Fibroblast of mammary gland (primary cell): ENCODE data around the gene TEKT5.

ENCODE experiments used
- DNase-seq: peaks from one replicate; pipeline ENCODE4 v3.0.0-alpha.2; 2010; ENCODE audit warnings: low read depth
- H3K4me3 ChIP-seq: 2 replicates; pipeline ENCODE4 v1.5.1; 2011; ENCODE audit warnings: low read depth, mild to moderate bottlenecking, low read length, moderate library complexity; ENCODE audit not compliant: control insufficient read depth
- TF ChIP-seq, protein P1 (sequence below): conservative IDR thresholded peaks from 2 replicates; pipeline ENCODE4 v1.5.1; 2011; ENCODE audit warnings: low read depth, low read length, inconsistent platforms; ENCODE audit not compliant: control insufficient read depth, insufficient read depth

TEKT5 gene

DNA sequence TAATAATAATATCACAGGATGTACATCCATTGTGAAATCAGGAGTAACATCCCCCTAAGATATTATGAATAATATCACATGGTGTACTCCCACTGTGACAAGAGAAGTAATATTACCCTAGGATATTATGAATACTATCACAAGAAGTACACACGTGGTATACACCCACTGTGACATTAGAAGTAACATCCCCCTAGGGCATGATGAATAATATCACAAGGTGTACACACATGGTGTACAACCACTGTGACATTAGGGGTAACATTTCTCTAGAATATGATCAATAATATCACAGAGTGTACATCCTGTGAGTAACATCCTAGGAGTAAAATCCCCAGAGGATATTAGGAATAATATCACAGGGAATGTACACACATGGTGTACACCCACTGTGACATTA is 5.0 kb upstream of the TEKT5 start:
- TF ChIP-seq, protein P1, sequence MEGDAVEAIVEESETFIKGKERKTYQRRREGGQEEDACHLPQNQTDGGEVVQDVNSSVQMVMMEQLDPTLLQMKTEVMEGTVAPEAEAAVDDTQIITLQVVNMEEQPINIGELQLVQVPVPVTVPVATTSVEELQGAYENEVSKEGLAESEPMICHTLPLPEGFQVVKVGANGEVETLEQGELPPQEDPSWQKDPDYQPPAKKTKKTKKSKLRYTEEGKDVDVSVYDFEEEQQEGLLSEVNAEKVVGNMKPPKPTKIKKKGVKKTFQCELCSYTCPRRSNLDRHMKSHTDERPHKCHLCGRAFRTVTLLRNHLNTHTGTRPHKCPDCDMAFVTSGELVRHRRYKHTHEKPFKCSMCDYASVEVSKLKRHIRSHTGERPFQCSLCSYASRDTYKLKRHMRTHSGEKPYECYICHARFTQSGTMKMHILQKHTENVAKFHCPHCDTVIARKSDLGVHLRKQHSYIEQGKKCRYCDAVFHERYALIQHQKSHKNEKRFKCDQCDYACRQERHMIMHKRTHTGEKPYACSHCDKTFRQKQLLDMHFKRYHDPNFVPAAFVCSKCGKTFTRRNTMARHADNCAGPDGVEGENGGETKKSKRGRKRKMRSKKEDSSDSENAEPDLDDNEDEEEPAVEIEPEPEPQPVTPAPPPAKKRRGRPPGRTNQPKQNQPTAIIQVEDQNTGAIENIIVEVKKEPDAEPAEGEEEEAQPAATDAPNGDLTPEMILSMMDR: no peak
- DNase-seq: no peak
- H3K4me3 ChIP-seq: no peak overlapping the region

DNA sequence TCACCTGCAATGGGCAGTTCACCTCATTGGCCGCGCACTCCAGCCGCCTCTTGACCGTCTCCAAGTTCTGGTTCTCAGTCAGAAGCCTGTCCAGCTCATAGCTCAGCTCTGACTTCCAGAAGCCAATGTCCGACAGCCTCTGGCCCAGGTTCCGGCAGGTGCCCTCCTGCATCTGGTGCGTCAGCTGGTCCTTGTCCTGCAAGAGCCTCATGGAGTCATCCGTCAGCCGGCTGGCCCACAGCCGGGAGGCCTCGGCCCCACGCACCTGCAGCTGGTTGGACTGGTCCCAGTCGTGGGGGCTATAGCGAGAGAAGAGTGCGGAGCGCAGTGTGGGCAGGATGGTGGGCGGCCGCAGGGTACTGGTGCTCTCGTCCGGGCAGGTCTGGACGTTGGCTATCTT is 424 bp downstream of the TEKT5 start:
- no peak for DNase-seq
- TF ChIP-seq, protein P1: no peak
- no peak overlapping the region for H3K4me3 ChIP-seq

DNA sequence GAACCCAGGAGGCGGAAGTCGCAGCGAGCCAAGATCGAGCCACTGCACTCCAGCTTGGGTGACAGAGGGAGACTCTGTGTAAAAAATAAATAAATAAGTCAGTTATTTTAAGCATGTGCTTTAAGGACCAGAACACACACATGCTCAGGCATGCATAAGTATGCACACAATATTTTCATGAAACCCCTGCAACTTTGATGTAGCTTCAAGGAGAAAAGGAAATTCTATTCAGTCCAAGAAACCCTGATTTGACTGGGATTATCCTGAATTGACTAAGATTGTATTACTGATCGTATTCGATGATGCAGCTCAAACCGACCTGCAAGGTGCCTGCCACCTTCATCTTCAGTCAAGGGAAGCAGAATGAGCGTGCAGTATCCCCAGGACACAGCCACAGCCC is 841 bp downstream of the TEKT5 start:
- H3K4me3 ChIP-seq: no peak overlapping the region
- no peak for DNase-seq
- TF ChIP-seq, protein P1: no peak

DNA sequence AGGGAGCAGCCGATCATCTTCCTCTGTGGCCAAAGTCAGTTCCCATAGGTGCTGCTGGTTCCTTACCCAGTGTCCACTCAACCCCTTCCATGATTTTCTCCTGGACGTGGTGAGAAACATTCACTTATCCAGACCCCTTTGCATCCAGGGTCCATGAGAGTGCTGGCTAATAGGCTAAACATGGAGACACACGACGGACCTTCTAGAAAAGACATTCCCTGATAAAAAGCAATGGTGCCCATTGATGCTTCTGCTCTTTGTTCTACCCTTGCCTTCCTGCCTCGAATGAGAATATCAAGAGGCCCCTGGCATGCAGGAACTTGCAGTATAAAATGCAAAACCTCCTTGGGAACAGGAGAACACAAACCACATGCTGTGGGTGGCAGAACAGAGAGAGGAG is 2.3 kb downstream of the TEKT5 start:
- no peak overlapping the region for H3K4me3 ChIP-seq
- TF ChIP-seq, protein P1: no peak
- DNase-seq: no peak

DNA sequence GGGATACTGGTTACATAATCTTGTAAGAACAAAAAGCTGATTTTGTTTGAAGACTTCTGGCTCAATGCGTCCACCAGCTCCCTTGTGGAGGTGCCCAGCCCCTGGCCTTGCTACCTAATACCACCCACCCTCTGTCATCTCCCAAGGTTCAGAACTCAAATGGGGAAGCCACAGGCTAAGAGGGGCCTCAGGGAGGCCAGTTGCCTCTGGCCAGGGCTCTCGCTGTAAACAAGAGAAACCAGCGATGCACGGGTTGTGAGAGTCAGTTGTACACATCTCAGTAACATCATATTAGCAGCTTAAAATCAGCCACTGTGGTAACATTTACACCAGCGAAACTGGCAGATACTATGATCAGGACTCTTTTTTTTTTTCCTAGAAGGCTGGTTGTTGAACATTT is 6.0 kb downstream of the TEKT5 start:
- no peak overlapping the region for H3K4me3 ChIP-seq
- TF ChIP-seq, protein P1: no peak
- DNase-seq: no peak

DNA sequence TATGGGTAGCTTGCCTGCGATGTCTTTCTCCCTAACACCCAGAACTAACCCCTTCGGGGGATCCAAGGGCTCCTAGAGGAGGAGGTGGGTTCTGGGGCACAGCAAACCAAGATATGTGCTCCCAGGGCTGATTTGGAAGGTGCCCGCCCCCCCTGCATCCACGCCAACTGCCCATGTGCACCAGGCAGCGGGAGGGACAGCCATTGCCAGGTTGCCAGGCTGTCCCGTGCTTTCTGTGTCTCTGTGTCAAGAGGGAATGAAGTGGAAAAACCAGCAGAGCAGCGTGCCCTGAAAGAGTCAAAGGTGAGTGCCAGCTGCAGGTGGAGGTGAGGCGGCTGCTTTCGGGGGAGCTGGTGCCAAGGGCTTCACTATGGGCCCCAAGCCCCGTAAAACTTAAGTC is 6.4 kb downstream of the TEKT5 start:
- TF ChIP-seq, protein P1: no peak
- H3K4me3 ChIP-seq: no peak overlapping the region
- no peak for DNase-seq

DNA sequence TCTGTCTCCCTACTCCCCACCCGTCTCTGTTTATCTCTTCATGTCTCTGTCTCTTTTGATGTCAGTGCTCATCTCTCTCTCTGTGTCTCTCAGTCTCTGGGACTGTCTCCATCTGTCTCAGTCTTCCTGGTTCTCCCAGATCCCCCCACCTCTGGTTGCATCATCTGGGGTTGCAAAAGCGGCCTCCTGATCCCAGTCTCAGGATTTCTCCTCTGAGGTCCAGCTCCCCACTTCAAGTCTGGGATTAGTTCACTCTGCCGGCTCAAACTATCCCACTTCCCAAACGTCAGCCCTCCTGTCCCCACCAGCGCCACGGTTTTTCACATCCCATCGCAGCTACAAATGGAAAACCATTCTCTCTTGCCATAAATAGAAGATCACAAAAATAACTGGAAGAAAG is 9.0 kb downstream of the TEKT5 start:
- no peak overlapping the region for H3K4me3 ChIP-seq
- no peak for DNase-seq
- TF ChIP-seq, protein P1: no peak
